ENCODE data around the gene WNT7A.
"Not testable (repeated sequence)": the region's sequence is repeated elsewhere in the genome, so short reads cannot be mapped to it uniquely, and the experiment has no call there.

WNT7A gene

GRCh38 chr3:13879946-13880810 lies at the start of gene WNT7A:
Gene WNT7A (minus strand): TSS chr3:13880071. CDS start chr3:13879816, 255 bp downstream.
- TF ChIP-seq CTCF (IDR thresholded peaks at IDR 0.05; ENCODE audit: low read depth, low read length, missing control alignments), result peak; percentile 63
- no peak within 1 kb of the TSS for H3K4me3 ChIP-seq (replicated peaks; ENCODE audit: low read depth, low read length)
- no peak for DNase-seq (ENCODE audit: extremely low read depth, low read depth)

GRCh38 chr3:13928741-13929140 lies 48.9 kb upstream of the WNT7A start:
- not testable (repeated sequence) for H3K4me3 ChIP-seq (replicated peaks; ENCODE audit: low read depth, low read length); DNase-seq (ENCODE audit: extremely low read depth, low read depth)

GRCh38 chr3:13927295-13927694 lies 47.4 kb upstream of the WNT7A start:
- TF ChIP-seq CTCF (IDR thresholded peaks at IDR 0.05; ENCODE audit: low read depth, low read length, missing control alignments), result peak; percentile 38
- no peak overlapping the region for H3K4me3 ChIP-seq (replicated peaks; ENCODE audit: low read depth, low read length)
- no peak for DNase-seq (ENCODE audit: extremely low read depth, low read depth)

GRCh38 chr3:13916375-13916774 lies 36.5 kb upstream of the WNT7A start:
- DNase-seq (ENCODE audit: extremely low read depth, low read depth), result no peak
- H3K4me3 ChIP-seq (replicated peaks; ENCODE audit: low read depth, low read length), result no peak overlapping the region
- TF ChIP-seq CTCF (IDR thresholded peaks at IDR 0.05; ENCODE audit: low read depth, low read length, missing control alignments), result no peak

GRCh38 chr3:13902648-13903238 lies 22.9 kb upstream of the WNT7A start:
- DNase-seq (ENCODE audit: extremely low read depth, low read depth), result no peak
- TF ChIP-seq CTCF (IDR thresholded peaks at IDR 0.05; ENCODE audit: low read depth, low read length, missing control alignments), result no peak
- no peak overlapping the region for H3K4me3 ChIP-seq (replicated peaks; ENCODE audit: low read depth, low read length)

GRCh38 chr3:13901935-13902584 lies 22.2 kb upstream of the WNT7A start:
- no peak for TF ChIP-seq CTCF (IDR thresholded peaks at IDR 0.05; ENCODE audit: low read depth, low read length, missing control alignments)
- DNase-seq (ENCODE audit: extremely low read depth, low read depth), result no peak
- H3K4me3 ChIP-seq (replicated peaks; ENCODE audit: low read depth, low read length), result no peak overlapping the region

GRCh38 chr3:13898346-13898745 lies 18.5 kb upstream of the WNT7A start:
- no peak for TF ChIP-seq CTCF (IDR thresholded peaks at IDR 0.05; ENCODE audit: low read depth, low read length, missing control alignments)
- H3K4me3 ChIP-seq (replicated peaks; ENCODE audit: low read depth, low read length), result no peak overlapping the region
- DNase-seq (ENCODE audit: extremely low read depth, low read depth), result no peak
